HCT116 (cell line): ENCODE measurements around the gene RXFP2. TPM values are rescaled to one million over a fixed set of nuclear protein-coding genes. Genes with fewer than 3 reads are reported as not detected.

Experiments
- ATAC-seq: fragments of 200-7000 bp; cut with Tn5 transposase; 2 replicates; pipeline ENCODE4 v1.9.1; 2020; ENCODE audit warnings: mild to moderate bottlenecking, moderate library complexity
- BruUV-seq: library from RNA; stranded (reverse); fragments of 400-500 nt; replicated peaks from 2 replicates; lab custom pipeline; 2021; lab: Mats Ljungman, UMichigan
- CTCF ChIA-PET: fragments of 300-600 bp; sonication (Branson Sonifier 250); formaldehyde crosslinking; loops from one replicate; lab custom pipeline; 2021; ENCODE audit warnings: antibody characterized with exemption; lab: Charles Lee
- POLR2A ChIA-PET: fragments of 300-600, 350-600 bp; sonication (Branson Sonifier 250); formaldehyde crosslinking; loops from one replicate; lab custom pipeline; 2021; ENCODE audit warnings: antibody characterized with exemption; lab: Charles Lee
- RAD21 ChIA-PET, 2 experiments: fragments of 300-600 bp; sonication (Branson Sonifier 250); formaldehyde crosslinking; loops; one replicate each; lab custom pipeline; 2023; ENCODE audit warnings: low total read pairs in 2 of 2; ENCODE audit not compliant: uncharacterized antibody in 2 of 2, unreplicated experiment in 2 of 2, low non-redundant PET in 1 of 2; lab: Charles Lee
- DNase-seq: peaks from one replicate; pipeline ENCODE4 v3.0.0-alpha.2; 2010; ENCODE audit warnings: low read depth, low spot score
- H2AFZ ChIP-seq: fragments of 200-600 bp; shearing (Covaris generic), sonication (generic); 2 replicates; pipeline ENCODE4 v1.6.1; 2017; ENCODE audit warnings: low read depth, mixed run types, mixed read lengths, antibody characterized with exemption, low read length; ENCODE audit not compliant: poor library complexity, severe bottlenecking
- H3K27ac ChIP-seq: 2 replicates; pipeline ENCODE4 v1.5.1; 2012; ENCODE audit warnings: low read depth, low read length
- H3K27me3 ChIP-seq: fragments of 200-600 bp; sonication (generic); 2 replicates; pipeline ENCODE4 v1.6.1; 2016; ENCODE audit warnings: mixed run types, low read length, mixed read lengths; ENCODE audit not compliant: insufficient read depth
- H3K36me3 ChIP-seq, 2 experiments: fragments of 200-500 bp in 1 of 2; fragments of 200-600 bp in 1 of 2; sonication (Bioruptor generic) in 1 of 2; sonication (generic) in 1 of 2; 2 replicates each; pipeline versions ENCODE4 v1.5.1 to v1.6.1; 2014 to 2016; ENCODE audit warnings: low read length in 2 of 2, inconsistent platforms in 1 of 2, mixed read lengths in 1 of 2, mixed run types in 1 of 2; ENCODE audit not compliant: insufficient read depth in 2 of 2, control insufficient read depth in 1 of 2
- H3K4me1 ChIP-seq, 2 experiments: fragments of 200-600 bp in 1 of 2; sonication (generic) in 1 of 2; 2 replicates each; pipeline versions ENCODE4 v1.5.1 to v1.6.1; 2012 to 2017; ENCODE audit warnings: low read length in 2 of 2, inconsistent platforms in 1 of 2, mild to moderate bottlenecking in 1 of 2, mixed read lengths in 1 of 2, mixed run types in 1 of 2, moderate library complexity in 1 of 2; ENCODE audit not compliant: insufficient read depth in 2 of 2, control insufficient read depth in 1 of 2
- H3K4me2 ChIP-seq: fragments of 200-600 bp; sonication (generic); 2 replicates; pipeline ENCODE4 v1.6.1; 2017; ENCODE audit warnings: mixed run types, low read length, mixed read lengths
- H3K4me3 ChIP-seq, 2 experiments: fragments of 200-600 bp in 1 of 2; sonication (generic) in 1 of 2; replicated peaks in 1 of 2; 2 replicates each; pipeline ENCODE4 v1.5.1; 2011 to 2016; ENCODE audit warnings: low read length in 2 of 2, control low read depth in 1 of 2, low read depth in 1 of 2, mild to moderate bottlenecking in 1 of 2, mixed read lengths in 1 of 2, mixed run types in 1 of 2
- H3K79me2 ChIP-seq: fragments of 200-600 bp; sonication (generic); 2 replicates; pipeline ENCODE4 v1.6.1; 2017; ENCODE audit warnings: mild to moderate bottlenecking, mixed run types, low read length, moderate library complexity, mixed read lengths; ENCODE audit not compliant: insufficient read depth
- H3K9ac ChIP-seq: fragments of 200-600 bp; sonication (generic); 2 replicates; pipeline ENCODE4 v1.6.1; 2016; ENCODE audit warnings: low read length, mixed read lengths
- H3K9me2 ChIP-seq: fragments of 200-600 bp; sonication (generic), shearing (Covaris generic); 2 replicates; pipeline ENCODE4 v1.6.1; 2017; ENCODE audit warnings: mixed run types, mild to moderate bottlenecking, moderate library complexity; ENCODE audit not compliant: insufficient read depth
- H3K9me3 ChIP-seq, 2 experiments: fragments of 200-500 bp in 1 of 2; fragments of 200-600 bp in 1 of 2; sonication (Bioruptor generic) in 1 of 2; sonication (generic) in 1 of 2; 2 replicates each; pipeline ENCODE4 v1.6.1; 2014 to 2017; ENCODE audit warnings: low read length in 2 of 2, mixed read lengths in 2 of 2, inconsistent platforms in 1 of 2, low read depth in 1 of 2, mild to moderate bottlenecking in 1 of 2, mixed run types in 1 of 2, moderate library complexity in 1 of 2; ENCODE audit not compliant: control insufficient read depth in 1 of 2, insufficient read depth in 1 of 2
- H4K20me1 ChIP-seq: fragments of 200-600 bp; sonication (generic), shearing (Covaris generic); 2 replicates; pipeline ENCODE4 v1.6.1; 2017; ENCODE audit warnings: mixed run types, mild to moderate bottlenecking, moderate library complexity; ENCODE audit not compliant: insufficient read depth
- CBX3 ChIP-seq: IDR thresholded peaks from 2 replicates; pipeline ENCODE4 v1.6.1; 2012; ENCODE audit warnings: low read depth
- CEBPB ChIP-seq: IDR thresholded peaks from 2 replicates; pipeline ENCODE4 v1.6.1; 2012; ENCODE audit warnings: low read depth
- CTCF ChIP-seq, 3 experiments: fragments of 200-600 bp in 1 of 3; sonication (generic) in 1 of 3; IDR thresholded peaks in 2 of 3; conservative IDR thresholded peaks in 1 of 3; 2 replicates each; pipeline ENCODE4 v1.5.1; 2012 to 2017; ENCODE audit warnings: low read depth in 2 of 3, low read length in 2 of 3, antibody characterized with exemption in 1 of 3, borderline replicate concordance in 1 of 3, control low read depth in 1 of 3, mild to moderate bottlenecking in 1 of 3, mixed read lengths in 1 of 3, mixed run types in 1 of 3, moderate library complexity in 1 of 3; ENCODE audit not compliant: insufficient read depth in 1 of 3
- EGR1 ChIP-seq: IDR thresholded peaks from 2 replicates; pipeline ENCODE4 v1.6.1; 2012; ENCODE audit warnings: low read depth
- EZH2phosphoT487 ChIP-seq: fragments of 200-600 bp; IDR thresholded peaks from 2 replicates; pipeline ENCODE4 v1.6.1; 2018; ENCODE audit warnings: antibody characterized with exemption, borderline replicate concordance
- FOSL1 ChIP-seq: IDR thresholded peaks from 2 replicates; pipeline ENCODE4 v1.6.1; 2012; ENCODE audit warnings: low read depth
- JUND ChIP-seq: IDR thresholded peaks from 2 replicates; pipeline ENCODE4 v1.6.1; 2012
- POLR2AphosphoS5 ChIP-seq: IDR thresholded peaks from 2 replicates; pipeline ENCODE4 v1.6.1; 2011; ENCODE audit warnings: mild to moderate bottlenecking, low read depth, low read length, moderate library complexity
- RAD21 ChIP-seq: IDR thresholded peaks from 2 replicates; pipeline ENCODE4 v1.6.1; 2012; ENCODE audit warnings: low read depth, mild to moderate bottlenecking
- SIN3A ChIP-seq: IDR thresholded peaks from 2 replicates; pipeline ENCODE4 v1.6.1; 2012; ENCODE audit warnings: low read depth
- SP1 ChIP-seq: IDR thresholded peaks from 2 replicates; pipeline ENCODE4 v1.6.1; 2012; ENCODE audit warnings: low read depth
- TCF7L2 ChIP-seq: IDR thresholded peaks from 2 replicates; pipeline ENCODE4 v1.7.0; 2011; ENCODE audit warnings: borderline replicate concordance, inconsistent platforms; ENCODE audit not compliant: insufficient read depth, insufficient read length; ENCODE audit errors: extremely low read depth
- ZBTB33 ChIP-seq: IDR thresholded peaks from 2 replicates; pipeline ENCODE4 v1.6.1; 2011; ENCODE audit warnings: mild to moderate bottlenecking, low read length, moderate library complexity; ENCODE audit not compliant: insufficient replicate concordance; ENCODE audit errors: extremely low read depth
- ZNF274 ChIP-seq: fragments of 200-500 bp; sonication (Bioruptor generic); IDR thresholded peaks from 2 replicates; pipeline ENCODE4 v1.6.1; 2014; ENCODE audit warnings: mild to moderate bottlenecking, low read depth, low read length, inconsistent platforms
- intact Hi-C: fragments of 100-400 bp; cut with micrococcal nuclease; formaldehyde crosslinking; loops from 2 replicates; pipeline ENCODE4 v1.10.0; 2022
- total RNA-seq: library from RNA; stranded (reverse); gene quantifications from one replicate; pipeline ENCODE4 v1.2.1, GENCODE V29; 2021; ENCODE audit not compliant: unreplicated experiment

Gene RXFP2
- total RNA-seq, 1 experiment from 2014 or later = not detected

GRCh38 chr13:31773538-31773937 is 34.2 kb downstream of the RXFP2 start (continued):
- TF ChIP-seq ZBTB33 (no peak), CTCF (IDR thresholded peaks at IDR 0.05 in 2 of 3, conservative IDR thresholded peaks at IDR 0.05 in 1 of 3; ENCODE audit: borderline replicate concordance in 1 of 3, insufficient read depth in 1 of 3, low read depth in 2 of 3, low read length in 2 of 3) (no peak), FOSL1 (no peak), CEBPB (no peak), TCF7L2 (no peak)

- no peaks in the 10 kb centered on the region for H3K4me1 ChIP-seq
- H3K79me2 ChIP-seq = no peaks in the 10 kb centered on the region
- DNase-seq = no peak
- RAD21 ChIA-PET = no interaction called here
- H3K4me3 ChIP-seq = no peak overlapping the region
- H3K4me2 ChIP-seq = no peak overlapping the region
- H3K9ac ChIP-seq = no peak overlapping the region
- intact Hi-C loops = no loop called here
- BruUV-seq = no TSS peak
- CTCF ChIA-PET = no interaction called here
- no peaks in the 10 kb centered on the region for H4K20me1 ChIP-seq
- no peak overlapping the region for H2AFZ ChIP-seq
- peaks cover 70% of the 10 kb centered on the region for H3K27me3 ChIP-seq
- H3K9me3 ChIP-seq = no peaks in the 10 kb centered on the region
- no peaks in the 10 kb centered on the region for H3K9me2 ChIP-seq
- no peak for ATAC-seq
- POLR2A ChIA-PET = no interaction called here
- H3K27ac ChIP-seq = no peak overlapping the region
- H3K36me3 ChIP-seq = no peaks in the 10 kb centered on the region
- TF ChIP-seq SP1 = no peak
- TF ChIP-seq EGR1 = no peak
- no peak for TF ChIP-seq FOSL1
- TF ChIP-seq CBX3 = no peak
- no peak for TF ChIP-seq POLR2AphosphoS5
- TF ChIP-seq JUND = no peak
- no peak for TF ChIP-seq EZH2phosphoT487
- TF ChIP-seq RAD21 = no peak
- no peak for TF ChIP-seq SIN3A
- no peak for TF ChIP-seq ZNF274
- TF ChIP-seq CTCF (IDR thresholded peaks at IDR 0.05 in 2 of 3, conservative IDR thresholded peaks at IDR 0.05 in 1 of 3; ENCODE audit: borderline replicate concordance in 1 of 3, insufficient read depth in 1 of 3, low read depth in 2 of 3, low read length in 2 of 3) = no peak
Observed at GRCh38 chr13:31774186-31774750, 34.9 kb downstream of the RXFP2 start.
